ENCODE measurements around the gene CYP24A1. TPM values are rescaled to one million over a fixed set of nuclear protein-coding genes. Genes with fewer than 3 reads are reported as not detected.

CYP24A1 gene
- total and polyA plus RNA-seq, 2 of the 13 experiments (the other 11 are each of a cell fraction or from before 2014, with no cell fraction given) = 9.4 to 32.7 TPM

DNA sequence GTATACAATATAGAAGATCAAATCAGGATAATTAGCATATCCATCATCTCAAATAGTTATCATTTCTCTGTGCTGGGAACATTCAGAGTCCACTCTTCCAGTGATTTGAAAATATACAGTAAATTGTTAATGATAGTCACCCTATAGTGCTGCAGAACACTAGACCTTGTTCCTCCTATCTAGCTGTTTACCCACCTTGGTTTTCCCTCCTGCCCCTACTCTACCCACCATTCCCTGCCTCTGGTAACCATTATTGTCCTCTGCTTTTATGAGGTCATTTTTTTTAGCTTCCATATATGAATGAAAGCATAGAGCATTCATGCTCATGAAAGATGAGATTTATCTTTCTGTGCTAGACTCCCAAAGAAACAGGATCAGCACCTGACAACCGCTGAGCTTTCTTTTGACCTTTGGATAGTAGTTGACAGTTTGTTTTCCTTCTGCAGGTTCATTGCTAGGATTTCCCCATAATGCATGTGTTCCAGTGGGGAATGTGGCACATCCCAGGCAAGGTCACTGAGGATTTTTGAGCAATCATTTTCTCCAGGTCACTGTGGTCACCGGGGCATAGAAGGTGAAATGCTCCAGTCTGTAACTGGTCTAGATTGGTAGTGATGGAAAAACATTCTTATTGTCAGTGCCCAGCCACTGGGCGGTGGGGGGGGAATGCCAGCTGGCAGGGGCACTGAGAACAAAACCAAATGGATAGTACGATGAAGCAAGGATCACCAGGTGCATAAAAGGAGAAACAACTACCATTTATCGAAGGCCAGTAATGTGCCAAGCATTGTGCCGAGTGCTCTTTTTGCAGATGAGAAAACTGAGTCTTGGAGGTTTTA lies 69.8 kb downstream of the CYP24A1 start (continued):
- TF ChIP-seq GFI1 (CRISPR knock-in tag; IDR thresholded peaks at IDR 0.05; ENCODE audit: borderline replicate concordance) (peak; percentile 95), ZNF260 (CRISPR knock-in tag; IDR thresholded peaks at IDR 0.05; ENCODE audit: borderline replicate concordance, low read depth) (no peak), JUND (CRISPR knock-in tag; IDR thresholded peaks at IDR 0.05) (peak; percentile 95), ZNF703 (CRISPR knock-in tag; IDR thresholded peaks at IDR 0.05; ENCODE audit: borderline replicate concordance) (peak; percentile 86; the same call in 1 of the 2 replicates), CCDC6 (CRISPR knock-in tag; IDR thresholded peaks at IDR 0.05) (peak; percentile 43; the same call in 1 of the 2 replicates), KLF16 (CRISPR knock-in tag; IDR thresholded peaks at IDR 0.05) (peak in 1 of 2 experiments; percentile 95; a peak in 2 of 4 replicates), TIGD3 (CRISPR knock-in tag; IDR thresholded peaks at IDR 0.05; ENCODE audit: borderline replicate concordance) (peak; percentile 38; the same call in 1 of the 2 replicates), MLLT10 (CRISPR knock-in tag; IDR thresholded peaks at IDR 0.05) (no peak)
- TF ChIP-seq, protein P1, sequence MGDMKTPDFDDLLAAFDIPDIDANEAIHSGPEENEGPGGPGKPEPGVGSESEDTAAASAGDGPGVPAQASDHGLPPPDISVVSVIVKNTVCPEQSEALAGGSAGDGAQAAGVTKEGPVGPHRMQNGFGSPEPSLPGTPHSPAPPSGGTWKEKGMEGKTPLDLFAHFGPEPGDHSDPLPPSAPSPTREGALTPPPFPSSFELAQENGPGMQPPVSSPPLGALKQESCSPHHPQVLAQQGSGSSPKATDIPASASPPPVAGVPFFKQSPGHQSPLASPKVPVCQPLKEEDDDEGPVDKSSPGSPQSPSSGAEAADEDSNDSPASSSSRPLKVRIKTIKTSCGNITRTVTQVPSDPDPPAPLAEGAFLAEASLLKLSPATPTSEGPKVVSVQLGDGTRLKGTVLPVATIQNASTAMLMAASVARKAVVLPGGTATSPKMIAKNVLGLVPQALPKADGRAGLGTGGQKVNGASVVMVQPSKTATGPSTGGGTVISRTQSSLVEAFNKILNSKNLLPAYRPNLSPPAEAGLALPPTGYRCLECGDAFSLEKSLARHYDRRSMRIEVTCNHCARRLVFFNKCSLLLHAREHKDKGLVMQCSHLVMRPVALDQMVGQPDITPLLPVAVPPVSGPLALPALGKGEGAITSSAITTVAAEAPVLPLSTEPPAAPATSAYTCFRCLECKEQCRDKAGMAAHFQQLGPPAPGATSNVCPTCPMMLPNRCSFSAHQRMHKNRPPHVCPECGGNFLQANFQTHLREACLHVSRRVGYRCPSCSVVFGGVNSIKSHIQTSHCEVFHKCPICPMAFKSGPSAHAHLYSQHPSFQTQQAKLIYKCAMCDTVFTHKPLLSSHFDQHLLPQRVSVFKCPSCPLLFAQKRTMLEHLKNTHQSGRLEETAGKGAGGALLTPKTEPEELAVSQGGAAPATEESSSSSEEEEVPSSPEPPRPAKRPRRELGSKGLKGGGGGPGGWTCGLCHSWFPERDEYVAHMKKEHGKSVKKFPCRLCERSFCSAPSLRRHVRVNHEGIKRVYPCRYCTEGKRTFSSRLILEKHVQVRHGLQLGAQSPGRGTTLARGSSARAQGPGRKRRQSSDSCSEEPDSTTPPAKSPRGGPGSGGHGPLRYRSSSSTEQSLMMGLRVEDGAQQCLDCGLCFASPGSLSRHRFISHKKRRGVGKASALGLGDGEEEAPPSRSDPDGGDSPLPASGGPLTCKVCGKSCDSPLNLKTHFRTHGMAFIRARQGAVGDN (CRISPR knock-in tag; IDR thresholded peaks at IDR 0.05) = no peak
- TF ChIP-seq, protein P2, sequence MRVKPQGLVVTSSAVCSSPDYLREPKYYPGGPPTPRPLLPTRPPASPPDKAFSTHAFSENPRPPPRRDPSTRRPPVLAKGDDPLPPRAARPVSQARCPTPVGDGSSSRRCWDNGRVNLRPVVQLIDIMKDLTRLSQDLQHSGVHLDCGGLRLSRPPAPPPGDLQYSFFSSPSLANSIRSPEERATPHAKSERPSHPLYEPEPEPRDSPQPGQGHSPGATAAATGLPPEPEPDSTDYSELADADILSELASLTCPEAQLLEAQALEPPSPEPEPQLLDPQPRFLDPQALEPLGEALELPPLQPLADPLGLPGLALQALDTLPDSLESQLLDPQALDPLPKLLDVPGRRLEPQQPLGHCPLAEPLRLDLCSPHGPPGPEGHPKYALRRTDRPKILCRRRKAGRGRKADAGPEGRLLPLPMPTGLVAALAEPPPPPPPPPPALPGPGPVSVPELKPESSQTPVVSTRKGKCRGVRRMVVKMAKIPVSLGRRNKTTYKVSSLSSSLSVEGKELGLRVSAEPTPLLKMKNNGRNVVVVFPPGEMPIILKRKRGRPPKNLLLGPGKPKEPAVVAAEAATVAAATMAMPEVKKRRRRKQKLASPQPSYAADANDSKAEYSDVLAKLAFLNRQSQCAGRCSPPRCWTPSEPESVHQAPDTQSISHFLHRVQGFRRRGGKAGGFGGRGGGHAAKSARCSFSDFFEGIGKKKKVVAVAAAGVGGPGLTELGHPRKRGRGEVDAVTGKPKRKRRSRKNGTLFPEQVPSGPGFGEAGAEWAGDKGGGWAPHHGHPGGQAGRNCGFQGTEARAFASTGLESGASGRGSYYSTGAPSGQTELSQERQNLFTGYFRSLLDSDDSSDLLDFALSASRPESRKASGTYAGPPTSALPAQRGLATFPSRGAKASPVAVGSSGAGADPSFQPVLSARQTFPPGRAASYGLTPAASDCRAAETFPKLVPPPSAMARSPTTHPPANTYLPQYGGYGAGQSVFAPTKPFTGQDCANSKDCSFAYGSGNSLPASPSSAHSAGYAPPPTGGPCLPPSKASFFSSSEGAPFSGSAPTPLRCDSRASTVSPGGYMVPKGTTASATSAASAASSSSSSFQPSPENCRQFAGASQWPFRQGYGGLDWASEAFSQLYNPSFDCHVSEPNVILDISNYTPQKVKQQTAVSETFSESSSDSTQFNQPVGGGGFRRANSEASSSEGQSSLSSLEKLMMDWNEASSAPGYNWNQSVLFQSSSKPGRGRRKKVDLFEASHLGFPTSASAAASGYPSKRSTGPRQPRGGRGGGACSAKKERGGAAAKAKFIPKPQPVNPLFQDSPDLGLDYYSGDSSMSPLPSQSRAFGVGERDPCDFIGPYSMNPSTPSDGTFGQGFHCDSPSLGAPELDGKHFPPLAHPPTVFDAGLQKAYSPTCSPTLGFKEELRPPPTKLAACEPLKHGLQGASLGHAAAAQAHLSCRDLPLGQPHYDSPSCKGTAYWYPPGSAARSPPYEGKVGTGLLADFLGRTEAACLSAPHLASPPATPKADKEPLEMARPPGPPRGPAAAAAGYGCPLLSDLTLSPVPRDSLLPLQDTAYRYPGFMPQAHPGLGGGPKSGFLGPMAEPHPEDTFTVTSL (CRISPR knock-in tag; IDR thresholded peaks at IDR 0.05; ENCODE audit: borderline replicate concordance) = peak; percentile 99
- TF ChIP-seq, protein P3, sequence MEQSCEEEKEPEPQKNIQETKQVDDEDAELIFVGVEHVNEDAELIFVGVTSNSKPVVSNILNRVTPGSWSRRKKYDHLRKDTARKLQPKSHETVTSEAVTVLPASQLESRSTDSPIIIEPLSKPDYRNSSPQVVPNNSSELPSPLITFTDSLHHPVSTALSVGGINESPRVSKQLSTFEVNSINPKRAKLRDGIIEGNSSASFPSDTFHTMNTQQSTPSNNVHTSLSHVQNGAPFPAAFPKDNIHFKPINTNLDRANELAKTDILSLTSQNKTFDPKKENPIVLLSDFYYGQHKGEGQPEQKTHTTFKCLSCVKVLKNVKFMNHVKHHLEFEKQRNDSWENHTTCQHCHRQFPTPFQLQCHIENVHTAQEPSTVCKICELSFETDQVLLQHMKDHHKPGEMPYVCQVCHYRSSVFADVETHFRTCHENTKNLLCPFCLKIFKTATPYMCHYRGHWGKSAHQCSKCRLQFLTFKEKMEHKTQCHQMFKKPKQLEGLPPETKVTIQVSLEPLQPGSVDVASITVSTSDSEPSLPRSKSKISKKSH (CRISPR knock-in tag; IDR thresholded peaks at IDR 0.05; ENCODE audit: borderline replicate concordance) = no peak
- TF ChIP-seq, protein P4, sequence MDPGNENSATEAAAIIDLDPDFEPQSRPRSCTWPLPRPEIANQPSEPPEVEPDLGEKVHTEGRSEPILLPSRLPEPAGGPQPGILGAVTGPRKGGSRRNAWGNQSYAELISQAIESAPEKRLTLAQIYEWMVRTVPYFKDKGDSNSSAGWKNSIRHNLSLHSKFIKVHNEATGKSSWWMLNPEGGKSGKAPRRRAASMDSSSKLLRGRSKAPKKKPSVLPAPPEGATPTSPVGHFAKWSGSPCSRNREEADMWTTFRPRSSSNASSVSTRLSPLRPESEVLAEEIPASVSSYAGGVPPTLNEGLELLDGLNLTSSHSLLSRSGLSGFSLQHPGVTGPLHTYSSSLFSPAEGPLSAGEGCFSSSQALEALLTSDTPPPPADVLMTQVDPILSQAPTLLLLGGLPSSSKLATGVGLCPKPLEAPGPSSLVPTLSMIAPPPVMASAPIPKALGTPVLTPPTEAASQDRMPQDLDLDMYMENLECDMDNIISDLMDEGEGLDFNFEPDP (CRISPR knock-in tag; conservative IDR thresholded peaks at IDR 0.05) = 0 out of 2 replicates have a peak, but pooled peaks have one; percentile 79
